ENCODE data around the gene CYP8B1.
A peak's percentile ranks its signal among the peaks of the same experiment; 100 is the strongest.

The CYP8B1 gene

GRCh38 chr3:42847731-42848130 is 27.9 kb downstream of the CYP8B1 start:
- no peak for TF ChIP-seq CTCF (conservative IDR thresholded peaks at IDR 0.05; ENCODE audit: control insufficient read depth, insufficient read depth, low read depth, low read length)
- no peak for DNase-seq (ENCODE audit: low read depth)
- H3K4me3 ChIP-seq (ENCODE audit: control insufficient read depth, low read depth, low read length): no peak overlapping the region

- no peak for DNase-seq (ENCODE audit: low read depth)
- no peak for TF ChIP-seq CTCF (conservative IDR thresholded peaks at IDR 0.05; ENCODE audit: control insufficient read depth, insufficient read depth, low read depth, low read length)
- no peak overlapping the region for H3K4me3 ChIP-seq (ENCODE audit: control insufficient read depth, low read depth, low read length)
These were observed 28.8 kb downstream of the CYP8B1 start for GRCh38 chr3:42846685-42847522.

GRCh38 chr3:42844815-42845214 is 30.9 kb downstream of the CYP8B1 start:
- TF ChIP-seq CTCF (conservative IDR thresholded peaks at IDR 0.05; ENCODE audit: control insufficient read depth, insufficient read depth, low read depth, low read length): no peak
- no peak for DNase-seq (ENCODE audit: low read depth)
- no peak overlapping the region for H3K4me3 ChIP-seq (ENCODE audit: control insufficient read depth, low read depth, low read length)

- no peak overlapping the region for H3K4me3 ChIP-seq (ENCODE audit: control insufficient read depth, low read depth, low read length)
- DNase-seq (ENCODE audit: low read depth): no peak
- TF ChIP-seq CTCF (conservative IDR thresholded peaks at IDR 0.05; ENCODE audit: control insufficient read depth, insufficient read depth, low read depth, low read length): no peak
These were observed 31.3 kb downstream of the CYP8B1 start for GRCh38 chr3:42844412-42844713.

- DNase-seq (ENCODE audit: low read depth): no peak
- no peak overlapping the region for H3K4me3 ChIP-seq (ENCODE audit: control insufficient read depth, low read depth, low read length)
- TF ChIP-seq CTCF (conservative IDR thresholded peaks at IDR 0.05; ENCODE audit: control insufficient read depth, insufficient read depth, low read depth, low read length): no peak
These were observed 31.8 kb downstream of the CYP8B1 start for GRCh38 chr3:42843713-42844411.

GRCh38 chr3:42841332-42841731 is 34.3 kb downstream of the CYP8B1 start:
- peak; percentile 26 for DNase-seq (ENCODE audit: low read depth)
- H3K4me3 ChIP-seq (ENCODE audit: control insufficient read depth, low read depth, low read length): no peak overlapping the region
- no peak for TF ChIP-seq CTCF (conservative IDR thresholded peaks at IDR 0.05; ENCODE audit: control insufficient read depth, insufficient read depth, low read depth, low read length)

Measured in fibroblast of mammary gland (primary cell).